Left cardiac atrium (tissue), 4 donors: ENCODE data around the gene MS4A12. TPM values are rescaled to one million over a fixed set of nuclear protein-coding genes. Genes with fewer than 3 reads are reported as not detected.
"Not testable (repeated sequence)": the region's sequence is repeated elsewhere in the genome, so short reads cannot be mapped to it uniquely, and the experiment has no call there.

Experiments
- ATAC-seq, 2 donors: fragments of 200-7000 bp; cut with Tn5 transposase; one replicate each; pipeline ENCODE4 v1.9.1; 2020; ENCODE audit warnings: mild to moderate bottlenecking in 2 of 2, moderate library complexity in 2 of 2
- DNase-seq: peaks from one replicate; pipeline ENCODE4 v3.0.0-alpha.2; 2020
- intact Hi-C, 2 donors: fragments of 100-400 bp; cut with DNase I; formaldehyde crosslinking; loops; one replicate each; pipeline versions ENCODE4 v1.14.1 to v1.15.1; 2022 to 2023
- long read RNA-seq: library from polyadenylated mRNA; unstranded; transcript quantifications from one replicate; pipeline ENCODE4 v2.0.0, GENCODE V29; 2021
- total RNA-seq, 2 donors: library from RNA; stranded (reverse); fragmentation: NEBNext Ultra II Directional; extraction: Animal tissue kit (Norgen Biotek cat#: 25700); gene quantifications; one replicate each; pipeline ENCODE4 v1.2.1, GENCODE V29; 2021
- donor health status: DM: no; HTN: yes; CAD: no.
- donor health status: DM: no; HTN: yes; CAD: no; lungs with severe emphysema.
- donor health status: DM: yes; HTN: yes; CAD: no.
- donor health status: Dilated cardiomyopathy.

MS4A12 gene
- not detected for total RNA-seq
- long read RNA-seq: 0 reads

- DNase-seq (no peak), ATAC-seq (no peak)
- intact Hi-C loops: no loop called here
Observed at GRCh38 chr11:60492488-60493009, at the start of gene MS4A12. TSS of gene MS4A12 (plus strand) at chr11:60492778. CDS start at chr11:60497319, 4,541 bp downstream.

GRCh38 chr11:60447070-60447469 lies 45.5 kb upstream of the MS4A12 start:
- no peak for ATAC-seq
- DNase-seq: no peak
- intact Hi-C loops: no loop called here

- DNase-seq (no peak), ATAC-seq (no peak)
- intact Hi-C loops: no loop called here
Observed at GRCh38 chr11:60447846-60448245, 44.7 kb upstream of the MS4A12 start.

GRCh38 chr11:60451185-60451584 lies 41.4 kb upstream of the MS4A12 start:
- ATAC-seq, DNase-seq, intact Hi-C loops: not testable (repeated sequence)

- intact Hi-C loops: no loop called here
- ATAC-seq (no peak), DNase-seq (no peak)
Observed at GRCh38 chr11:60454212-60454611, 38.4 kb upstream of the MS4A12 start.

- DNase-seq: no peak
- peak in 1 of 2 donors; percentile 38 for ATAC-seq
- intact Hi-C loops: no loop called here
Observed at GRCh38 chr11:60455531-60456042, 37.0 kb upstream of the MS4A12 start, which contains the start of gene MS4A1. TSS of gene MS4A1 (plus strand) at chr11:60455847. CDS start at chr11:60462375, 6,528 bp downstream.

GRCh38 chr11:60457576-60457975 lies 35.0 kb upstream of the MS4A12 start:
- intact Hi-C loops: no loop called here
- ATAC-seq: no peak
- DNase-seq: no peak

- DNase-seq (no peak), ATAC-seq (no peak)
- intact Hi-C loops: no loop called here
Observed at GRCh38 chr11:60459345-60459744, 33.2 kb upstream of the MS4A12 start.

- ATAC-seq: no peak
- intact Hi-C loops: no loop called here
- no peak for DNase-seq
Observed at GRCh38 chr11:60468829-60469228, 23.7 kb upstream of the MS4A12 start.

GRCh38 chr11:60469723-60470122 lies 22.9 kb upstream of the MS4A12 start:
- intact Hi-C loops: no loop called here
- DNase-seq: no peak
- ATAC-seq: no peak

GRCh38 chr11:60477035-60477445 lies 15.5 kb upstream of the MS4A12 start:
- no peak for DNase-seq
- ATAC-seq: no peak
- intact Hi-C loops: no loop called here

- intact Hi-C loops: no loop called here
- DNase-seq (no peak), ATAC-seq (peak in 1 of 2 donors; percentile 65)
Observed at GRCh38 chr11:60482361-60482760, 10.2 kb upstream of the MS4A12 start.

GRCh38 chr11:60485987-60486386 lies 6.6 kb upstream of the MS4A12 start:
- DNase-seq: no peak
- no peak for ATAC-seq
- intact Hi-C loops: no loop called here

GRCh38 chr11:60493454-60493853 lies 876 bp downstream of the MS4A12 start:
- DNase-seq: no peak
- intact Hi-C loops: no loop called here
- ATAC-seq: no peak

- DNase-seq (no peak), ATAC-seq (no peak)
- intact Hi-C loops: no loop called here
Observed at GRCh38 chr11:60498399-60498798, 5.8 kb downstream of the MS4A12 start.

- intact Hi-C loops: no loop called here
- no peak for ATAC-seq
Observed at GRCh38 chr11:60498853-60499252, 6.3 kb downstream of the MS4A12 start.

GRCh38 chr11:60500276-60500910 lies 7.8 kb downstream of the MS4A12 start:
- ATAC-seq (no peak), DNase-seq (no peak)
- intact Hi-C loops: no loop called here

More at GRCh38 chr11:60498853-60499252, 6.3 kb downstream of the MS4A12 start:
- no peak for DNase-seq

GRCh38 chr11:60502221-60502775 lies 9.7 kb downstream of the MS4A12 start:
- DNase-seq (no peak), ATAC-seq (no peak)
- intact Hi-C loops: no loop called here

GRCh38 chr11:60504219-60504905 lies 11.8 kb downstream of the MS4A12 start:
- ATAC-seq: no peak
- intact Hi-C loops: no loop called here
- no peak for DNase-seq

- intact Hi-C loops, DNase-seq, ATAC-seq: not testable (repeated sequence)
Observed at GRCh38 chr11:60509609-60510008, 17.0 kb downstream of the MS4A12 start.
